Loucy (cell line): ENCODE results near the gene SYT1.
"Not testable (repeated sequence)": the region's sequence is repeated elsewhere in the genome, so short reads cannot be mapped to it uniquely, and the experiment has no call there.

Experiments
- H2AFZ ChIP-seq: fragments of 200-600 bp; sonication (generic); 2 replicates; pipeline ENCODE4 v1.6.0; 2016; ENCODE audit warnings: antibody characterized with exemption, mild to moderate bottlenecking, low read length, moderate library complexity
- H3F3A ChIP-seq: fragments of 200-600 bp; 2 replicates; pipeline ENCODE4 v1.6.0; 2016; ENCODE audit warnings: antibody characterized with exemption, low read depth, mild to moderate bottlenecking
- H3K27me3 ChIP-seq: fragments of 200-600 bp; sonication (generic); 2 replicates; pipeline ENCODE4 v1.6.1; 2014; ENCODE audit warnings: low read length, mild to moderate bottlenecking; ENCODE audit not compliant: insufficient read depth, poor library complexity, severe bottlenecking
- H3K36me3 ChIP-seq: fragments of 200-600 bp; sonication (generic); 2 replicates; pipeline ENCODE4 v1.6.1; 2016; ENCODE audit warnings: low read length; ENCODE audit not compliant: insufficient read depth
- H3K4me1 ChIP-seq: fragments of 200-600 bp; sonication (generic); 2 replicates; pipeline ENCODE4 v1.5.1; 2014; ENCODE audit warnings: low read length, mild to moderate bottlenecking; ENCODE audit not compliant: insufficient read depth, poor library complexity, severe bottlenecking
- H3K4me2 ChIP-seq: fragments of 200-600 bp; sonication (generic); 2 replicates; pipeline ENCODE4 v1.6.0; 2014; ENCODE audit warnings: antibody characterized with exemption, low read length, low read depth, mild to moderate bottlenecking; ENCODE audit not compliant: poor library complexity, severe bottlenecking
- H3K4me3 ChIP-seq: fragments of 200-600 bp; sonication (generic); 2 replicates; pipeline ENCODE4 v1.5.1; 2014; ENCODE audit warnings: low read length, mild to moderate bottlenecking, mixed read lengths; ENCODE audit not compliant: poor library complexity, severe bottlenecking
- H3K79me2 ChIP-seq: fragments of 200-600 bp; sonication (generic); 2 replicates; pipeline ENCODE4 v1.6.1; 2014; ENCODE audit warnings: low read length; ENCODE audit not compliant: insufficient read depth
- H3K9ac ChIP-seq: fragments of 200-600 bp; sonication (generic); 2 replicates; pipeline ENCODE4 v1.6.0; 2014; ENCODE audit warnings: mild to moderate bottlenecking, low read depth, low read length, moderate library complexity; ENCODE audit not compliant: poor library complexity, severe bottlenecking
- H3K9me2 ChIP-seq: fragments of 200-600 bp; sonication (generic); replicated peaks from 2 replicates; pipeline ENCODE4 v1.6.1; 2016; ENCODE audit warnings: low read depth, low read length, mixed read lengths
- H3K9me3 ChIP-seq: fragments of 200-600 bp; sonication (generic); 2 replicates; pipeline ENCODE4 v1.6.1; 2014; ENCODE audit warnings: mild to moderate bottlenecking, antibody characterized with exemption, low read length, low read depth; ENCODE audit not compliant: insufficient read depth
- H4K20me1 ChIP-seq: fragments of 200-600 bp; sonication (generic); 2 replicates; pipeline ENCODE4 v1.6.0; 2014; ENCODE audit warnings: antibody characterized with exemption, low read length, mild to moderate bottlenecking; ENCODE audit not compliant: insufficient read depth, poor library complexity, severe bottlenecking
- EZH2phosphoT487 ChIP-seq: fragments of 200-600 bp; IDR thresholded peaks from 2 replicates; pipeline ENCODE4 v1.6.1; 2018; ENCODE audit warnings: antibody characterized with exemption, mild to moderate bottlenecking, moderate library complexity, borderline replicate concordance
- TF ChIP-seq, protein P1 (sequence below): fragments of 200-600 bp; sonication (generic); conservative IDR thresholded peaks from 2 replicates; pipeline ENCODE4 v1.5.1; 2014; ENCODE audit warnings: mild to moderate bottlenecking, antibody characterized with exemption, low read length

The SYT1 gene

DNA sequence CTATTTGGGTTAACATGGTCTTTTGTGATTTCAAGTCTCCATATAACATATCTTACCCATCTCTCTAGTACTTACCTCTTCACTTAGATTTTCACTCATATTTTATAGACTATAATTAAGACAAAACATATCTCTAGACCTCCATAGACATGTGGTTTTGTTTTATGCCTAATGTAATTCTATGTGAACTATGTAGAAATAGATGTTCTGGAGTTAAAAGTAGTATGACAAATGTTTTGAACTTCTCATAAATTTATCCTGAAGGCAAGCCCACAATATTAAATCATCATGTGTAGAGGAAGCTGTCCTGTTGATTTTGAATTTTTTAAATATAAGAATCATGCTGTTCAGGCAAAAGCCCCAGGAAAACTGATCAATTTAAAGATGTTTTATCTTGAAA is 169.2 kb downstream of the SYT1 start:
- Histone ChIP-seq H3K9me2 (no peaks in the 10 kb centered on the region), H3K4me3 (no peak overlapping the region), H2AFZ (no peak overlapping the region), H3K9me3 (no peaks in the 10 kb centered on the region), H3K4me1 (no peaks in the 10 kb centered on the region), H4K20me1 (no peaks in the 10 kb centered on the region), H3K79me2 (no peaks in the 10 kb centered on the region), H3K36me3 (no peaks in the 10 kb centered on the region), H3F3A (no peaks in the 10 kb centered on the region), H3K4me2 (no peak overlapping the region), H3K27me3 (no peaks in the 10 kb centered on the region), H3K9ac (no peak overlapping the region)
- TF ChIP-seq, protein P1, sequence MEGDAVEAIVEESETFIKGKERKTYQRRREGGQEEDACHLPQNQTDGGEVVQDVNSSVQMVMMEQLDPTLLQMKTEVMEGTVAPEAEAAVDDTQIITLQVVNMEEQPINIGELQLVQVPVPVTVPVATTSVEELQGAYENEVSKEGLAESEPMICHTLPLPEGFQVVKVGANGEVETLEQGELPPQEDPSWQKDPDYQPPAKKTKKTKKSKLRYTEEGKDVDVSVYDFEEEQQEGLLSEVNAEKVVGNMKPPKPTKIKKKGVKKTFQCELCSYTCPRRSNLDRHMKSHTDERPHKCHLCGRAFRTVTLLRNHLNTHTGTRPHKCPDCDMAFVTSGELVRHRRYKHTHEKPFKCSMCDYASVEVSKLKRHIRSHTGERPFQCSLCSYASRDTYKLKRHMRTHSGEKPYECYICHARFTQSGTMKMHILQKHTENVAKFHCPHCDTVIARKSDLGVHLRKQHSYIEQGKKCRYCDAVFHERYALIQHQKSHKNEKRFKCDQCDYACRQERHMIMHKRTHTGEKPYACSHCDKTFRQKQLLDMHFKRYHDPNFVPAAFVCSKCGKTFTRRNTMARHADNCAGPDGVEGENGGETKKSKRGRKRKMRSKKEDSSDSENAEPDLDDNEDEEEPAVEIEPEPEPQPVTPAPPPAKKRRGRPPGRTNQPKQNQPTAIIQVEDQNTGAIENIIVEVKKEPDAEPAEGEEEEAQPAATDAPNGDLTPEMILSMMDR: no peak
- TF ChIP-seq EZH2phosphoT487: no peak

DNA sequence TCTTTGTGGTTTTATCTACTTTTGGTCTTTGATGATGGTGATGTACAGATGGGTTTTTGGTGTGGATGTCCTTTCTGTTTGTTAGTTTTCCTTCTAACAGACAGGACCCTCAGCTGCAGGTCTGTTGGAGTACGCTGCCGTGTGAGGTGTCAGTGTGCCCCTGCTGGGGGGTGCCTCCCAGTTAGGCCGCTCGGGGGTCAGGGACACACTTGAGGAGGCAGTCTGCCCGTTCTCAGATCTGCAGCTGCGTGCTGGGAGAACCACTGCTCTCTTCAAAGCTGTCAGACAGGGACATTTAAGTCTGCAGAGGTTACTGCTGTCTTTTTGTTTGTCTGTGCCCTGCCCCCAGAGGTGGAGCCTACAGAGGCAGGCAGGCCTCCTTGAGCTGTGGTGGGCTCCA is 180.2 kb downstream of the SYT1 start:
- not testable (repeated sequence) for H3K4me3 ChIP-seq, H2AFZ ChIP-seq, H3K36me3 ChIP-seq, H3K79me2 ChIP-seq, H3F3A ChIP-seq, H3K27me3 ChIP-seq, H3K9me2 ChIP-seq, H3K9ac ChIP-seq, H4K20me1 ChIP-seq, H3K4me1 ChIP-seq, H3K4me2 ChIP-seq, H3K9me3 ChIP-seq

DNA sequence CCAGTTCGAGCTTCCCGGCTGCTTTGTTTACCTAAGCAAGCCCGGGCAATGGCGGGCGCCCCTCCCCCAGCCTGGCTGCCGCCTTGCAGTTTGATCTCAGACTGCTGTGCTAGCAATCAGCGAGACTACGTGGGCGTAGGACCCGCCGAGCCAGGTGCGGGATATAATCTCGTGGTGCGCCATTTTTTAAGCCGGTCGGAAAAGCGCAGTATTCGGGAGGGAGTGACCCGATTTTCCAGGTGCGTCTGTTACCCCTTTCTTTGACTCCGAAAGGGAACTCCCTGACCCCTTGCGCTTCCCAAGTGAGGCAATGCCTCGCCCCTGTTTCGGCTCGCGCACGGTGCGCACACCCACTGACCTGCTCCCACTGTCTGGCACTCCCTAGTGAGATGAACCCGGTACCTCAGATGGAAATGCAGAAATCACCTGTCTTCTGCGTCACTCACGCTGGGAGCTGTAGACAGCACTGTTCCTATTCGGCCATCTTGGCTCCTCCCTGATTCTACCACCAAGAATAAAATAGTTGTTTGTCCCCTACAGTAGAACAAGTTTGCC is 180.7 kb downstream of the SYT1 start:
- H3K9me2 ChIP-seq, H3K79me2 ChIP-seq, H3K27me3 ChIP-seq, H3K36me3 ChIP-seq, H3K9me3 ChIP-seq, H3K9ac ChIP-seq, H2AFZ ChIP-seq, H3F3A ChIP-seq, H3K4me3 ChIP-seq, H3K4me1 ChIP-seq, H3K4me2 ChIP-seq, H4K20me1 ChIP-seq: not testable (repeated sequence)

DNA sequence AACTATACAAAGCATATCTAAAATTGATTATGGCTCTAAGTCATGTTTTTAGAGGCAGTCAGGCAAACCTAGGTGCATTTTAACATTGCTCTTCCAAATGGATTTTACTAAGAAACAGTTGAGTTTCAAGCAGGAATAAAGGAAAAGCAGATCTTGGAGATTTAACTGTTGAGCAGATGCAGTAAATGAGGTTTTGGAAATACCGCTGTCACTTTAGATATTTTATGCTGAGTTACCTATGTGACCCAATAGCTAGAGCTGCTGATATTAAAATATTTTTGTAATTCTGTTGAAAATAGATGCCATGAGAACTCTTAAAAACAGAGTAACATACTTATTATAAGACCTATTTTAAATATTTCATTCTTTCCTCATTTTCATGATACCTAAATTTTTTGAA is 181.4 kb downstream of the SYT1 start:
- Histone ChIP-seq H3K9me2 (no peaks in the 10 kb centered on the region), H3K27me3 (no peaks in the 10 kb centered on the region), H2AFZ (no peak overlapping the region), H4K20me1 (no peaks in the 10 kb centered on the region), H3F3A (no peaks in the 10 kb centered on the region), H3K79me2 (no peaks in the 10 kb centered on the region), H3K9me3 (no peaks in the 10 kb centered on the region), H3K4me3 (no peak overlapping the region), H3K4me1 (no peaks in the 10 kb centered on the region), H3K36me3 (no peaks in the 10 kb centered on the region), H3K4me2 (no peak overlapping the region), H3K9ac (no peak overlapping the region)
- TF ChIP-seq, protein P1: no peak
- no peak for TF ChIP-seq EZH2phosphoT487
